Activated naive CD4-positive, alpha-beta T cell treated with anti-CD3 and anti-CD28 coated beads for 36 hours (primary cell): Measurements from ENCODE around the gene RNPEP. TPM values are rescaled to one million over a fixed set of nuclear protein-coding genes. Genes with fewer than 3 reads are reported as not detected.
"Not testable (repeated sequence)": the region's sequence is repeated elsewhere in the genome, so short reads cannot be mapped to it uniquely, and the experiment has no call there.

ENCODE experiments used
- CTCF ChIA-PET: fragments of 350-600 bp; sonication (Branson Sonifier 250); formaldehyde crosslinking; loops from one replicate; lab custom pipeline; 2021; ENCODE audit warnings: antibody characterized with exemption; lab: Charles Lee
- DNase-seq: peaks from one replicate; pipeline ENCODE4 v3.0.0-alpha.2; 2020
- H3K27ac Mint-ChIP-seq: one replicate; pipeline ENCODE4 v1.8.0; 2021; ENCODE audit warnings: mild to moderate bottlenecking, mixed read lengths
- H3K27me3 Mint-ChIP-seq: one replicate; pipeline ENCODE4 v1.8.0; 2021; ENCODE audit warnings: low read depth, mixed read lengths
- H3K36me3 Mint-ChIP-seq: one replicate; pipeline ENCODE4 v1.8.0; 2021; ENCODE audit warnings: low read depth, mixed read lengths
- H3K4me1 Mint-ChIP-seq: one replicate; pipeline ENCODE4 v1.8.0; 2021; ENCODE audit warnings: low read depth, mixed read lengths
- H3K4me3 Mint-ChIP-seq: one replicate; pipeline ENCODE4 v1.8.0; 2021; ENCODE audit warnings: mild to moderate bottlenecking, moderate library complexity, mixed read lengths
- H3K9me3 Mint-ChIP-seq: one replicate; pipeline ENCODE4 v1.8.0; 2021; ENCODE audit warnings: mixed read lengths
- intact Hi-C: fragments of 100-400 bp; cut with micrococcal nuclease; formaldehyde crosslinking; loops from one replicate; pipeline ENCODE4 v1.15.1; 2023
- microRNA-seq: library from miRNA; unstranded; fragments of <30 nt; microRNA quantifications from one replicate; pipeline ENCODE4 v1.2.0, GENCODE V29; 2022; ENCODE audit warnings: borderline microRNAs expressed, borderline replicate concordance
- total RNA-seq, 2 experiments: library from RNA; stranded (reverse); gene quantifications; one replicate each; pipeline ENCODE4 v1.2.3, GENCODE V29; 2021

Gene RNPEP
- total RNA-seq, 2 experiments from 2014 or later: 43.4 to 44.4 TPM

GRCh38 chr1:202054094-202054493 lies 71.6 kb downstream of the RNPEP start:
- H3K27me3 Mint-ChIP-seq: no peaks in the 10 kb centered on the region
- CTCF ChIA-PET: no interaction called here
- H3K27ac Mint-ChIP-seq: no peak overlapping the region
- H3K4me3 Mint-ChIP-seq: no peak overlapping the region
- no peak for DNase-seq
- intact Hi-C loops: no loop called here
- H3K9me3 Mint-ChIP-seq: no peaks in the 10 kb centered on the region
- H3K4me1 Mint-ChIP-seq: no peaks in the 10 kb centered on the region
- H3K36me3 Mint-ChIP-seq: no peaks in the 10 kb centered on the region

DNA sequence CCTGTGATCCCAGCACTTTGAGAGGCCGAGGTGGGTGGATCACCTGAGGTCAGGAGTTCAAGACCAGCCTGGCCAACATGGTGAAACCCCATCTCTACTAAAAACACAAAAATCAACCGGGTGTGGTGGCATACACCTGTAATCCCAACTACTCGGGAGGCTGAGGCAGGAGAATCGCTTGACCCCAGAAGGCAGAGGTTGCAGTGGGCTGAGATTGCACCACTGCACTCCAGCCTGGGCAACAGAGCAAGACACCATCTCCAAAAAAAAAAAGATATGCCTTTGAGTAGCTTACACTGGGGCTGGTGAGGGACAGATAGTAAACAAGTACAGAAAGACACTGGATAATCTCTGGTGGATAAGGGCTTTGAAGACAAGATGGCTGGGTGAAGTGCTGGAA lies 72.2 kb downstream of the RNPEP start:
- H3K27ac Mint-ChIP-seq, H3K9me3 Mint-ChIP-seq, H3K4me1 Mint-ChIP-seq, H3K4me3 Mint-ChIP-seq, H3K27me3 Mint-ChIP-seq, intact Hi-C loops, H3K36me3 Mint-ChIP-seq, DNase-seq: not testable (repeated sequence)
- CTCF ChIA-PET: interaction anchor here (0.7 kb wide), 1 partner anchor 1094 kb away, joined by 8 read pairs; no protein-coding TSS in a partner anchor

Small RNA genes within 50 kb of the gene (microRNA-seq; reads per million reads assigned to microRNA genes)
- not detected for gene MIR6740

Other genes with a start within 250 kb of the RNPEP start
- gene IPO9, start 153.5 kb upstream of the RNPEP start, total RNA-seq: 10 to 100 TPM; 63.9 to 65.7 TPM
- under 1 TPM in 1 of 2 experiments, not detected in 1; 0.33 TPM for gene SHISA4, start 93.8 kb upstream of the RNPEP start, total RNA-seq
- not detected for gene LMOD1, start 36.1 kb upstream of the RNPEP start, total RNA-seq
- 10 to 100 TPM; 52.6 to 54.4 TPM for gene TIMM17A, start 27.1 kb upstream of the RNPEP start, total RNA-seq
- under 1 TPM; 0.27 to 0.31 TPM for gene ELF3, start 27.9 kb downstream of the RNPEP start, total RNA-seq
- gene GPR37L1, start 140.3 kb downstream of the RNPEP start, total RNA-seq: not detected
- 10 to 100 TPM; 28.1 to 30.6 TPM for gene ARL8A, start 162.1 kb downstream of the RNPEP start, total RNA-seq
- gene PTPN7, start 178.0 kb downstream of the RNPEP start, total RNA-seq: 100 to 1,000 TPM; 112 to 119 TPM
- gene LGR6, start 211.2 kb downstream of the RNPEP start, total RNA-seq: under 1 TPM; 0.19 to 0.22 TPM